AG10803 (cell line): ENCODE results near the gene CACHD1.

Source experiments
- DNase-seq: peaks from one replicate; pipeline ENCODE4 v3.0.0; 2010; ENCODE audit warnings: low read depth
- H3K4me3 ChIP-seq: 2 replicates; pipeline ENCODE4 v1.5.1; 2011; ENCODE audit warnings: mild to moderate bottlenecking, low read length, control low read depth
- TF ChIP-seq, protein P1 (sequence below): conservative IDR thresholded peaks from 2 replicates; pipeline ENCODE4 v1.5.1; 2011; ENCODE audit warnings: mild to moderate bottlenecking, low read length, control low read depth, inconsistent platforms

The CACHD1 gene

DNA sequence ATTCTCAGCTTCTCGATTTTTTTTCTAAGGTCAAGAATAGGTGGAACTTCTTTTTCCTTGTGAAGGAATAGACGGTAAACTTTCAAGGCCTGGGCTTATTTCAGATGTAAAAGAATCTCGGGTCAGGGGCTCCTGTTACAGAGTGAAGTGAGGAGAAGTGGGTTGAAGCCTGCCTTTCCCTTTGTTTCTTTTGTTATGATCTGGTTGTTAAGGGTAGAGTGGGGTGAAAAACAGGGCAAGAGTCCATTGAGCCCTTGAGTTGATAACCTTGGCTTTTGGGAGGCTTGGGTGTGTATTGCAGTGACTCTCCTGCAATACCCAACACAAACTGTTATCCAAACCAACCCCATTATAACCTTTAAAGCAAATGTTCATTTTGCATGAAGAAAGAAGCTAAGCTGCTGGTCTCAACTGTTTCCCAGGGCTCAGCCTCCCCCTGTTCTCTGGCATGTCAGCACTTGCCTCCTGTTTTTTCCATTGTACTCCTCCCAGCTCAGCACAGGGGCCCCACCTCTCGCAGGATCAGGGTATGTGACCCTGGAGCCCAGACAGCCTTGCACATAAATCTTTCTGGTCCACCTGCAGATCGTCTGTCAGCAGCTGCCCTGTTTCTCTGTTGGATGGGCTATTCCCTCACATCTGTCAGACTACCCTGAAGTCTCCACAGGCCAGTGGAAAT, 102.4 kb downstream of the CACHD1 start:
- TF ChIP-seq, protein P1, sequence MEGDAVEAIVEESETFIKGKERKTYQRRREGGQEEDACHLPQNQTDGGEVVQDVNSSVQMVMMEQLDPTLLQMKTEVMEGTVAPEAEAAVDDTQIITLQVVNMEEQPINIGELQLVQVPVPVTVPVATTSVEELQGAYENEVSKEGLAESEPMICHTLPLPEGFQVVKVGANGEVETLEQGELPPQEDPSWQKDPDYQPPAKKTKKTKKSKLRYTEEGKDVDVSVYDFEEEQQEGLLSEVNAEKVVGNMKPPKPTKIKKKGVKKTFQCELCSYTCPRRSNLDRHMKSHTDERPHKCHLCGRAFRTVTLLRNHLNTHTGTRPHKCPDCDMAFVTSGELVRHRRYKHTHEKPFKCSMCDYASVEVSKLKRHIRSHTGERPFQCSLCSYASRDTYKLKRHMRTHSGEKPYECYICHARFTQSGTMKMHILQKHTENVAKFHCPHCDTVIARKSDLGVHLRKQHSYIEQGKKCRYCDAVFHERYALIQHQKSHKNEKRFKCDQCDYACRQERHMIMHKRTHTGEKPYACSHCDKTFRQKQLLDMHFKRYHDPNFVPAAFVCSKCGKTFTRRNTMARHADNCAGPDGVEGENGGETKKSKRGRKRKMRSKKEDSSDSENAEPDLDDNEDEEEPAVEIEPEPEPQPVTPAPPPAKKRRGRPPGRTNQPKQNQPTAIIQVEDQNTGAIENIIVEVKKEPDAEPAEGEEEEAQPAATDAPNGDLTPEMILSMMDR: no peak
- no peak overlapping the region for H3K4me3 ChIP-seq
- no peak for DNase-seq

DNA sequence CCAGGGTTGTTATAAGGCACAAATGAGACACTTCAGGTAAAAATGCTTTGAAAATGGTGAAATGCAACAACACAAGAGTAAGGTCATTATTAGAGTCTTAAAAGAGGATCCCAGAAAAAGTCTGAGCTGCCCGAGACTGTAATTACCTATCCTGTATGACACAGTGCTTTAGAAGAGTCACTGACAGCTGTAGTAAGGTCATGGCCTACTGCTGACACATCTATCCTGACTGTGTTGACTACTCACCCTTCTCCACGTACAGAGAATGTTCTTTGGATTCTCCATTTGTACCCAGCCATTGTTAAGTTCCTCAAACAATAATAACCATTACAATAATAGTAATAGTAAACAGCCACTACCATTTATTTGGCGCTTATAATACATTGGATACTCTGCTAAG, 104.4 kb downstream of the CACHD1 start:
- TF ChIP-seq, protein P1: no peak
- no peak for DNase-seq
- H3K4me3 ChIP-seq: no peak overlapping the region

DNA sequence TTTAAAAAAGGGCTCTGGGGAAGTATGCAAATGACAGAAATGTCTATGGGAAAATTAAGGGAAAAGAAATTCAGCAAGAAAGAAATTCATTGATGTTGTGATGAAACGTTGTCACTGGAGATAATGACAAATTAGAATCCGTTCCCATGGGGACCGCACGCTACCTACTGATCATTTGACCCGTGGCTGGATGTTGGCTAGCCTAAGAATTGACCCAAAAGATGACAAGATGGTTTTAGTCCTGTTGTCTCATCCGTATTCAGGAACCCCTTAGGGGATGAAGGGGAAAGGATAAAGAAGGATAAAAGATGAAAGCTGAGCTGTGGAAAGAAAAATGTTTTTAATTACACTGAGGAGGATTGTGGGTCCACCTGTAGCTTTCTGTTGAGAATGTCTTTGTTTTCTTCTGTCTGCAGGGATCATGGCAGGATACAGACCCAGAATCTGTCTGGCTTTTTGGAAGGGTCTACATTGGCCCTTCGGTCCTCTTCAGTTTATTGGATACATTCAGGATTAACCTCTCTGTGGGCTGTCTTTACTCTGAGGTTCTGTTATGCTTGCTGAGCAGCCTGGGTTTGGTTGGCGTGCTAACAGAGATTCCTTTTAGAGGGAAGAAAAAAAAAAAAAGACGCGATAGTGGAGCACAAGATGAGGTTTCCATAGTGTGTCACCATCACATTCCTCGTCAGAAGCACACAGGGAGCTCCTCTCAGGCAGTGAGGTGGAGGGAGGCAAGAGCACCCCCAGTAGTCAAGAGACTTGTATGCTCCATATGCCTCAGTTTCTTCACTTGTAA, 106.2 kb downstream of the CACHD1 start:
- TF ChIP-seq, protein P1: no peak
- DNase-seq: no peak
- no peak overlapping the region for H3K4me3 ChIP-seq

DNA sequence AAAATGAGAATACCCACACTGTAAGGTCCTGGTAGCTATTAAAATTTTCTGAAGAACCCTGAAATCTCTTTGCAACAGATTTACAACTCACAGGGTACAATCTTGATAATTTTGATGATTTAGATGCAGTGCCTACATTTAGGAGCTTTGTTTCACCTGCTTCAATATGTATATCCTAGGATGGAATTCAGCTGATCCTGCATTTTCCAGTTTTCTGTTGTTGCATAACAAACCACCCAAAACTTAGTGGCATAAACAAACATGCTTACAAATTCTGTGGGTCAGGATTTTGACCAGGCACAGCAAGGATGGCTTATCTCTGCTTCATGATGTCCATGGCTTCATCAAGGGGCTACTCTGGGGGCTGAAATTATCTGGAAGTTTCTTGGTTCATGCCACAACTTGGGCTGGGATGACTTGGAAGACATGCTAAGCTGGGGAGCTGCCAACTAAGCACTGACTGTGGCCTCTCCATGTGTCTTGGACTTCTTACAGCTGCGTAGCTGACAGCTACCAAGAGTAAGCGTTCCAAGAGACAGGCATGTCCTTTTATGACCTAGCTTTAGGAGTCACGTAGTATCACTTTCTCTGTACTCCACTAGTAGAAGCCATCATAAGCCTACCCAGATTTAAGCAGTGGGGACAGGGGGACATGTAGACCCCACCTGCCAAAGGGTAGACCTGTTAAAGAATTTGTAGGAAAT, 108.5 kb downstream of the CACHD1 start:
- TF ChIP-seq, protein P1: no peak
- peak; percentile 13 for DNase-seq
- H3K4me3 ChIP-seq: no peak overlapping the region

DNA sequence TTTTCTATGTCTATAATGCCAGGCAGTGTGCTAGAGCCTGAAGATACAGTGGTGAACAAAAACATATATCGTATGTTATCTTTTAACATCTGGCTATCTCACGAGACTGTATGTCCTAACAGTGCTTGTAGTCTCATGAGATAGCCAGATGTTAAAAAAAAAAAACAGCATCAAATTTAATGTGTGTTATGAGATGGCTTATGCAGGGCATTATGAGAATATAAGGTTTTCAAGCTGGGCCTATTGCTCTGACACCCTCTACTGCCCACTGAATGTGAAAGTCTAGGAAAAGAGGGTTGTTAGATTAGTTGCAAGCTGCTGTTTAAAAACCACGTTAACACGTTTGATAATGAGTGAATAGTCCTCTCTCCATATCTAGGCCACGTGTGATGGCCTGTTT, 109.8 kb downstream of the CACHD1 start:
- TF ChIP-seq, protein P1: no peak
- DNase-seq: no peak
- no peak overlapping the region for H3K4me3 ChIP-seq

DNA sequence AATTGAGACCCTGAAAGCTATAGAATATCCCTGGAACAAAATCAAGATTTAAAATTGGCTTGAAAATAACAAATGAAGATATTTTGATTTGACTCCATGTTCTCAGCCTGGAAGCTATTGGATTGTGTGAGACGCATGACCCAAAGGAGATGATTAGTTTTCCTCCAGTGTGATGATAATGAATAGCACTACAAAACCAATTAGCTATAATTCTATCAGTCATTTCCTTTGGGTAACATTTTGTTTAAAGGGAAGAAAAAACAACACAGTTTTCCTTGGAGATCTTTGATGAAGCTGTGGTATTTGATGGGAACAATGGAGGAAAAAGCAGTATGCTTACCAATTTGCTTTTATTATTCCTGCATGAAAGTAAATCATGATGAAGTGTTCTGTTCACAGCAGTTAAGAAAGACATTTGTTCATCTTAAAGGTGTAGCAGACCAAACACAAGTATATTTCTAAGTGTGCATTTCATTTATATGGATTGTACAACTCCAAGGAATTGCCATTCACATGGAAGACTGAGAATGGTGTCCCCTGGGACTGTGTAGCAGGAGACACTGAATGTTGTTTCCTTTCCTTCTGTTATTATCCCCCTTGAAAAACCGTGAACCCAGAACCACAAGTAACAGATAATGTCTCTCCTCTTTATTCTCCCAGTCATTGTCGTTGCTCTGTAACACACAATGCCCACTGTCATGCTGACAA, 111.4 kb downstream of the CACHD1 start:
- no peak for DNase-seq
- TF ChIP-seq, protein P1: no peak
- no peak overlapping the region for H3K4me3 ChIP-seq
